Tibial artery (tissue), 4 donors: ENCODE data around the gene STAT5B.
"Not testable (repeated sequence)": the region's sequence is repeated elsewhere in the genome, so short reads cannot be mapped to it uniquely, and the experiment has no call there.

Experiments used
- DNase-seq, 2 donors: peaks; one replicate each; pipeline ENCODE4 v3.0.0-alpha.2; 2019
- H3K27ac ChIP-seq, 2 donors: fragments of 200-600 bp; sonication (generic) in 1 of 2; 1 replicate in 1 of 2; 2 replicates in 1 of 2; pipeline ENCODE4 v1.5.1; 2018 to 2019; ENCODE audit warnings: mild to moderate bottlenecking in 1 of 2
- H3K27me3 ChIP-seq, 2 donors: fragments of 200-600 bp; sonication (generic) in 1 of 2; one replicate each; pipeline versions ENCODE4 v1.5.1 to v1.6.0; 2016 to 2019
- H3K36me3 ChIP-seq, 3 donors: fragments of 200-600 bp; sonication (generic) in 2 of 3; one replicate each; pipeline ENCODE4 v1.5.1; 2016 to 2019; ENCODE audit warnings: mild to moderate bottlenecking in 2 of 3
- H3K4me1 ChIP-seq, 4 donors: fragments of 200-600 bp; sonication (generic) in 2 of 4; 1 replicate in 3 of 4; 2 replicates in 1 of 4; pipeline ENCODE4 v1.5.1; 2016 to 2019
- H3K4me3 ChIP-seq, 2 donors: fragments of 200-600 bp; sonication (generic) in 1 of 2; 1 replicate in 1 of 2; 2 replicates in 1 of 2; pipeline ENCODE4 v1.5.1; 2018 to 2019; ENCODE audit warnings: mild to moderate bottlenecking in 2 of 2
- H3K9me3 ChIP-seq, 3 donors: fragments of 200-600 bp; sonication (generic) in 1 of 3; one replicate each; pipeline ENCODE4 v1.5.1; 2016 to 2019
- intact Hi-C: fragments of 100-400 bp; cut with DNase I; formaldehyde crosslinking; loops from one replicate; pipeline ENCODE4 v1.15.0; 2023; ENCODE audit warnings: low total_unique reads
- TF ChIP-seq, protein P1 (sequence below), 2 experiments: fragments of 200-600 bp in 1 of 2; fragments of 450-650 bp in 1 of 2; IDR thresholded peaks; one replicate each; pipeline ENCODE4 v1.5.1; 2017 to 2019; ENCODE audit warnings: antibody characterized with exemption in 2 of 2, mild to moderate bottlenecking in 1 of 2, moderate library complexity in 1 of 2

STAT5B gene

GRCh38 chr17:42221886-42222745 is 54.1 kb downstream of the STAT5B start:
- Histone ChIP-seq H3K4me1 (no peaks in the 10 kb centered on the region), H3K27me3 (no peaks in the 10 kb centered on the region), H3K9me3 (no peaks in the 10 kb centered on the region), H3K36me3 (peaks cover 43 to 93% (median 74%) of the 10 kb centered on the region in 3 donors), H3K27ac (no peak overlapping the region), H3K4me3 (no peak overlapping the region)
- no peak for DNase-seq
- TF ChIP-seq, protein P1, sequence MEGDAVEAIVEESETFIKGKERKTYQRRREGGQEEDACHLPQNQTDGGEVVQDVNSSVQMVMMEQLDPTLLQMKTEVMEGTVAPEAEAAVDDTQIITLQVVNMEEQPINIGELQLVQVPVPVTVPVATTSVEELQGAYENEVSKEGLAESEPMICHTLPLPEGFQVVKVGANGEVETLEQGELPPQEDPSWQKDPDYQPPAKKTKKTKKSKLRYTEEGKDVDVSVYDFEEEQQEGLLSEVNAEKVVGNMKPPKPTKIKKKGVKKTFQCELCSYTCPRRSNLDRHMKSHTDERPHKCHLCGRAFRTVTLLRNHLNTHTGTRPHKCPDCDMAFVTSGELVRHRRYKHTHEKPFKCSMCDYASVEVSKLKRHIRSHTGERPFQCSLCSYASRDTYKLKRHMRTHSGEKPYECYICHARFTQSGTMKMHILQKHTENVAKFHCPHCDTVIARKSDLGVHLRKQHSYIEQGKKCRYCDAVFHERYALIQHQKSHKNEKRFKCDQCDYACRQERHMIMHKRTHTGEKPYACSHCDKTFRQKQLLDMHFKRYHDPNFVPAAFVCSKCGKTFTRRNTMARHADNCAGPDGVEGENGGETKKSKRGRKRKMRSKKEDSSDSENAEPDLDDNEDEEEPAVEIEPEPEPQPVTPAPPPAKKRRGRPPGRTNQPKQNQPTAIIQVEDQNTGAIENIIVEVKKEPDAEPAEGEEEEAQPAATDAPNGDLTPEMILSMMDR (IDR thresholded peaks at IDR 0.05): peak; percentile 33 to 41
- intact Hi-C loops: no loop called here

- DNase-seq, H3K27me3 ChIP-seq, H3K4me3 ChIP-seq, H3K9me3 ChIP-seq, H3K27ac ChIP-seq, intact Hi-C loops, H3K4me1 ChIP-seq: not testable (repeated sequence)
- peaks cover 64 to 95% (median 89%) of the 10 kb centered on the region in 3 donors for H3K36me3 ChIP-seq
These were observed 56.9 kb downstream of the STAT5B start for GRCh38 chr17:42219280-42219679.

- no peak overlapping the region for H3K4me3 ChIP-seq
- TF ChIP-seq, protein P1 (IDR thresholded peaks at IDR 0.05): no peak
- intact Hi-C loops: no loop called here
- H3K4me1 ChIP-seq: peaks cover 0 to 3% (median 0%) of the 10 kb centered on the region in 4 donors
- H3K9me3 ChIP-seq: no peaks in the 10 kb centered on the region
- H3K36me3 ChIP-seq: peaks cover 66 to 96% (median 88%) of the 10 kb centered on the region in 3 donors
- H3K27ac ChIP-seq: no peak overlapping the region
- H3K27me3 ChIP-seq: no peaks in the 10 kb centered on the region
- no peak for DNase-seq
These were observed 62.0 kb downstream of the STAT5B start for GRCh38 chr17:42214156-42214555.

GRCh38 chr17:42212382-42212781 is 63.8 kb downstream of the STAT5B start:
- Histone ChIP-seq H3K4me3 (no peak overlapping the region), H3K36me3 (peaks cover 66 to 96% (median 86%) of the 10 kb centered on the region in 3 donors), H3K27me3 (no peaks in the 10 kb centered on the region), H3K27ac (no peak overlapping the region), H3K4me1 (peaks cover 0 to 3% (median 0%) of the 10 kb centered on the region in 4 donors), H3K9me3 (no peaks in the 10 kb centered on the region)
- intact Hi-C loops: no loop called here
- no peak for DNase-seq
- TF ChIP-seq, protein P1 (IDR thresholded peaks at IDR 0.05): no peak

DNA sequence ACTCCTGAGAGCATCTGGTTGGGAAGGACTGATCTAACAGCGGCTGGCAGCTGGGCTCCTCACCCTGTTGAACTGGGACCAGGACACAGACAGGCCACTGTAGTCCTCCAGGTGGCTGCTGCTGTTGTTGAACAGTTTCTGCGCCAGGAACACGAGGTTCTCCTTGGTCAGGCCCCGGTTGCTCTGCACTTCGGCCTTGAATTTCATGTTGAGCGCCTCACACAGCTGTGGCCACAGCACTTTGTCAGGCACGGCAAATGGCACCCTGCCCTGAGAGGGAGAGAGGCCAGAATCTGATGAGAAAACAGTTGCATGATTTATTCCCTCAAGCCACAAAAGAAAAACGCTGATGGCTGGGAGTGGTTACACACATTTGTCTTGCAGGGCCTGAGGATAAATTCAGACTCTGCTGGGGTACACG is 64.3 kb downstream of the STAT5B start:
- intact Hi-C loops, H3K27me3 ChIP-seq, H3K4me3 ChIP-seq, H3K4me1 ChIP-seq, H3K27ac ChIP-seq, H3K9me3 ChIP-seq: not testable (repeated sequence)
- H3K36me3 ChIP-seq: peaks cover 68 to 96% (median 86%) of the 10 kb centered on the region in 3 donors
- peak; percentile 42 to 75 for DNase-seq

DNA sequence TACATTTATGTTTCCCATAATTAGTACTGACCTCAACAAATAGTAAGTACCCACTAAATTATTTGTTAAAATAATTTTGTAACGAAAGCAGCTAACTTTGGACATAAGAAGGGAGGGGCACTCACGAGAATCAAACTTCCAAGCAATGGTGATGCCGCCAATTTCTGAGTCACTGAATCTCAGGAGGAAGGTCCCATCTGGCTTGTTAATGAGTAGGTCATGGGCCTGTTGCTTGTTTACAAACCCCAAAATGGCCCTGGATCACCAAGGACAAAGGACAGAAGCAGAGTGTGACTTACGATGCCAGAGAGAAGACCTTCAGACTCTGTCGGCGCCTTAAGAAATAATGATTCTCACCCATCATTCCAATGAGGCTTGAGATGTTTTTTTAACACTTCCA is 66.1 kb downstream of the STAT5B start:
- TF ChIP-seq, protein P1 (IDR thresholded peaks at IDR 0.05): no peak
- no peaks in the 10 kb centered on the region for H3K9me3 ChIP-seq
- peaks cover 0 to 3% (median 0%) of the 10 kb centered on the region in 4 donors for H3K4me1 ChIP-seq
- intact Hi-C loops: no loop called here
- H3K36me3 ChIP-seq: peaks cover 64 to 96% (median 86%) of the 10 kb centered on the region in 3 donors
- H3K27me3 ChIP-seq: no peaks in the 10 kb centered on the region
- no peak for DNase-seq
- H3K4me3 ChIP-seq: no peak overlapping the region
- no peak overlapping the region for H3K27ac ChIP-seq

DNA sequence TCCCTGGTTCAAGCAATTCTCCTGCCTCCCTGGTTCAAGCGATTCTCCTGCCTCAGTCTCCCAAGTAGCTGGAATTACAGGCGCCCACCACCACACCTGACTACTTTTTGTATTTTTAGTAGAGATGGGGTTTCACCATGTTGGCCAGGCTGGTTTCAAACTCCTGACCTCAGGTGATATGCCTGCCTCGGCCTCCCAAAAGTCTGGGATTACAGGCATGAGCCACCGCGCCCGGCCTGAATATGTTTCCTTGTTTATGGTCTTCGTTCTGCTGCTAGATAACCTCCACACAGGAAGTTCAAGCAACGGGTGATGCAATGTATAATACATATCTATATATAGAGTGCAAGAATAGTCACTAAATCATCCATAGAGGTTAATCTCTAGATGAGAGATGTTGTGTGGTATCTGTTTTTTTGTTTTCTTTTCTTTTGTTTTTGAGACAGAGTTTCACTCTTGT is 70.0 kb downstream of the STAT5B start:
- intact Hi-C loops, H3K9me3 ChIP-seq, H3K27ac ChIP-seq, H3K4me3 ChIP-seq, DNase-seq, H3K4me1 ChIP-seq, H3K27me3 ChIP-seq: not testable (repeated sequence)
- H3K36me3 ChIP-seq: peaks cover 87 to 100% (median 97%) of the 10 kb centered on the region in 3 donors
